Thoracic aorta (tissue), 2 donors: ENCODE results near the gene OR8B2. TPM values are rescaled to one million over a fixed set of nuclear protein-coding genes. Genes with fewer than 3 reads are reported as not detected.
"Not testable (repeated sequence)": the region's sequence is repeated elsewhere in the genome, so short reads cannot be mapped to it uniquely, and the experiment has no call there.

Experiments
- ATAC-seq: fragments of 150-250 bp; one replicate; pipeline ENCODE4 v1.8.0; 2017; ENCODE audit warnings: low read depth; ENCODE audit not compliant: insufficient number of reproducible peaks, low FRiP score
- DNase-seq: peaks from one replicate; pipeline ENCODE4 v3.0.0-alpha.2; 2020; ENCODE audit warnings: low spot score
- H3K27ac ChIP-seq, 2 donors: fragments of 200-600 bp; sonication (generic); 1 replicate in 1 of 2; 2 replicates in 1 of 2; pipeline ENCODE4 v1.5.1; 2016; ENCODE audit warnings: mild to moderate bottlenecking in 2 of 2, moderate library complexity in 2 of 2
- H3K27me3 ChIP-seq: fragments of 200-600 bp; sonication (generic); replicated peaks from 2 replicates; pipeline ENCODE4 v1.6.0; 2016; ENCODE audit warnings: mild to moderate bottlenecking; ENCODE audit not compliant: insufficient read depth
- H3K36me3 ChIP-seq: fragments of 200-600 bp; sonication (generic); one replicate; pipeline ENCODE4 v1.5.1; 2016
- H3K4me1 ChIP-seq, 2 donors: fragments of 200-600 bp; sonication (generic); 1 replicate in 1 of 2; 2 replicates in 1 of 2; pipeline versions ENCODE4 v1.5.1 to v1.6.0; 2016; ENCODE audit warnings: low read depth in 2 of 2, mild to moderate bottlenecking in 1 of 2; ENCODE audit not compliant: control insufficient read depth in 1 of 2
- H3K4me3 ChIP-seq: fragments of 200-600 bp; sonication (generic); 2 replicates; pipeline ENCODE4 v1.5.1; 2016; ENCODE audit warnings: mild to moderate bottlenecking
- H3K9me3 ChIP-seq: fragments of 200-600 bp; sonication (generic); 2 replicates; pipeline ENCODE4 v1.5.1; 2016
- total RNA-seq, 2 donors: library from RNA; depleted of rRNA; stranded (reverse); fragments of >200 nt; gene quantifications; one replicate each; pipeline versions ENCODE4 v1.1.0 to v1.2.3, GENCODE V29; 2016
- TF ChIP-seq, protein P1 (sequence below): fragments of 200-600 bp; sonication (generic); IDR thresholded peaks from one replicate; pipeline ENCODE4 v1.5.1; 2019; ENCODE audit warnings: antibody characterized with exemption

OR8B2 gene
- total RNA-seq, 2 donors from 2014 or later, result not detected

DNA sequence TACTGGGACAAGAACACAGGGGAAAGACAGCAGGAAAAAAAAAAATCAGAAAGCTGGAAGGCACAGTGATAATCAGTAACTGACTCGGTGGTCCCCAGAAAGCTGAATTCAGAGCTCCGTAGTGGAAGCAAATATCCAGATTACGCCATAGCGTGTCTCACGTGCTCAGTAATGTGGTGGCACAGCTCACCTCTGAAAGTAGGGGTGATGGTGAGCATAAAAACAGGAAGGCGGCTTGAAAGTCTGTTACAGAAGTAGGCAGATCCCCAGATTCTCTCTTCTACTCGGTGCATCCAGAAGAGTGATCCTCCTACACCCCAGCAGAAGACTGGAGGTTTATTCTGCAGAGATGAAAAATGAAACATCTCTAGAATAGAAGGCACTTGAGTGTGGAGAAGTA is 25.6 kb upstream of the OR8B2 start:
- Histone ChIP-seq H3K27me3 (no peaks in the 10 kb centered on the region), H3K9me3 (no peaks in the 10 kb centered on the region), H3K4me3 (no peak overlapping the region), H3K36me3 (no peaks in the 10 kb centered on the region), H3K4me1 (no peaks in the 10 kb centered on the region), H3K27ac (no peak overlapping the region)
- TF ChIP-seq, protein P1, sequence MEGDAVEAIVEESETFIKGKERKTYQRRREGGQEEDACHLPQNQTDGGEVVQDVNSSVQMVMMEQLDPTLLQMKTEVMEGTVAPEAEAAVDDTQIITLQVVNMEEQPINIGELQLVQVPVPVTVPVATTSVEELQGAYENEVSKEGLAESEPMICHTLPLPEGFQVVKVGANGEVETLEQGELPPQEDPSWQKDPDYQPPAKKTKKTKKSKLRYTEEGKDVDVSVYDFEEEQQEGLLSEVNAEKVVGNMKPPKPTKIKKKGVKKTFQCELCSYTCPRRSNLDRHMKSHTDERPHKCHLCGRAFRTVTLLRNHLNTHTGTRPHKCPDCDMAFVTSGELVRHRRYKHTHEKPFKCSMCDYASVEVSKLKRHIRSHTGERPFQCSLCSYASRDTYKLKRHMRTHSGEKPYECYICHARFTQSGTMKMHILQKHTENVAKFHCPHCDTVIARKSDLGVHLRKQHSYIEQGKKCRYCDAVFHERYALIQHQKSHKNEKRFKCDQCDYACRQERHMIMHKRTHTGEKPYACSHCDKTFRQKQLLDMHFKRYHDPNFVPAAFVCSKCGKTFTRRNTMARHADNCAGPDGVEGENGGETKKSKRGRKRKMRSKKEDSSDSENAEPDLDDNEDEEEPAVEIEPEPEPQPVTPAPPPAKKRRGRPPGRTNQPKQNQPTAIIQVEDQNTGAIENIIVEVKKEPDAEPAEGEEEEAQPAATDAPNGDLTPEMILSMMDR, result no peak
- no peak for ATAC-seq
- DNase-seq, result no peak

DNA sequence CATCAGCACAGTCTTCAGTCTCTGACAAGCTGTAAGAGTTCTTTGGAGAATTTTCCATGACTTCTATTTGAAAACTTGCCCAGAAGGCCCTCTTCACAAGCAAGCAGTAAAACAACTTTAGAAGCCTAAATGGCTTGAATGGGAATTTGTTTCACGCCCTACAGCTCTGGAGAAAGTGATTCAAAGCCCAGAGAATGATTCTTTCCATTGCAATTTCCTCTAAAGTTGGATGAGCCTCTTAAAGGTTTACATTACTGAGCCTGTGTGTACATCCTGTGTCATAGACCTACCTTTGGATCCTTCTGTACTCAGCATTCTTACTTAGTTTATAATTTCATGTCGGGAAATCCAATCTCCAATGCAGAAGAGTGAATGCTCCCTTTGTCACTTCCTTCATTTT is 21.3 kb upstream of the OR8B2 start:
- H3K4me3 ChIP-seq, result no peak overlapping the region
- H3K4me1 ChIP-seq, result no peaks in the 10 kb centered on the region
- no peaks in the 10 kb centered on the region for H3K9me3 ChIP-seq
- ATAC-seq (no peak), DNase-seq (no peak)
- TF ChIP-seq, protein P1, result no peak
- no peaks in the 10 kb centered on the region for H3K36me3 ChIP-seq
- H3K27me3 ChIP-seq, result no peaks in the 10 kb centered on the region
- H3K27ac ChIP-seq, result no peak overlapping the region

- not testable (repeated sequence) for H3K4me1 ChIP-seq, ATAC-seq, H3K36me3 ChIP-seq, DNase-seq, H3K4me3 ChIP-seq, H3K27ac ChIP-seq, H3K27me3 ChIP-seq, H3K9me3 ChIP-seq
Measured at GRCh38 chr11:124403186-124403585, 18.9 kb upstream of the OR8B2 start.

GRCh38 chr11:124402326-124402922 is 18.1 kb upstream of the OR8B2 start:
- Histone ChIP-seq H3K27me3 (no peaks in the 10 kb centered on the region), H3K27ac (no peak overlapping the region), H3K4me1 (no peaks in the 10 kb centered on the region), H3K4me3 (no peak overlapping the region), H3K9me3 (no peaks in the 10 kb centered on the region), H3K36me3 (no peaks in the 10 kb centered on the region)
- DNase-seq (peak; percentile 29), ATAC-seq (no peak)
- TF ChIP-seq, protein P1, result peak; percentile 54

GRCh38 chr11:124398924-124399323 is 14.6 kb upstream of the OR8B2 start, which contains the start of gene OR8B3:
TSS of gene OR8B3 (minus strand) at chr11:124399024. CDS start at chr11:124397351, 1,673 bp downstream.
- no peaks in the 10 kb centered on the region for H3K27me3 ChIP-seq
- H3K4me3 ChIP-seq, result no peak within 1 kb of the TSS
- ATAC-seq, result no peak
- H3K4me1 ChIP-seq, result no peaks in the 10 kb centered on the region
- no peaks in the 10 kb centered on the region for H3K9me3 ChIP-seq
- H3K27ac ChIP-seq, result no peak within 1 kb of the TSS
- DNase-seq, result no peak
- TF ChIP-seq, protein P1, result no peak
- no peaks in the 10 kb centered on the region for H3K36me3 ChIP-seq

GRCh38 chr11:124396847-124397246 is 12.5 kb upstream of the OR8B2 start:
- not testable (repeated sequence) for H3K27ac ChIP-seq, ATAC-seq, H3K4me3 ChIP-seq, H3K9me3 ChIP-seq, H3K27me3 ChIP-seq, H3K4me1 ChIP-seq, H3K36me3 ChIP-seq, DNase-seq
